Left kidney (tissue), 8 donors: Measurements from ENCODE around the gene PRR13. TPM values are rescaled to one million over a fixed set of nuclear protein-coding genes. Genes with fewer than 3 reads are reported as not detected.
A peak's percentile ranks its signal among the peaks of the same experiment; 100 is the strongest.
"Not testable (repeated sequence)": the region's sequence is repeated elsewhere in the genome, so short reads cannot be mapped to it uniquely, and the experiment has no call there.

ENCODE experiments used
- DNase-seq: peaks from one replicate; pipeline ENCODE4 v3.0.0-alpha.2; 2013
- long read RNA-seq, 8 donors: transcript quantifications; one replicate each; lab custom pipeline, GENCODE V29; 2026
- polyA plus RNA-seq: library from polyadenylated mRNA; unstranded; fragments of 120-200 nt; gene quantifications from one replicate; pipeline ENCODE4 v1.2.1, GENCODE V29; 2013; ENCODE audit not compliant: insufficient read length

PRR13 gene
- polyA plus RNA-seq: 184 TPM
- long read RNA-seq, donor 1, transcript PRR13-208 (3 exons, 786 nt): minor isoform, 21 of 117 reads
- long read RNA-seq, donor 1, transcript PRR13-202 (4 exons, 1,229 nt): major isoform, 24 of 117 reads
- long read RNA-seq, donor 1, partial matches to known transcripts: 65 of 117 reads
- long read RNA-seq, donor 1, other reads (novel, unspliced or antisense): 0 of 117 reads
- long read RNA-seq, donor 2, transcript PRR13-202 (4 exons, 1,229 nt): major isoform, 28 of 67 reads
- long read RNA-seq, donor 2, transcript PRR13-208 (3 exons, 786 nt): minor isoform, 9 of 67 reads
- long read RNA-seq, donor 2, partial matches to known transcripts: 27 of 67 reads
- long read RNA-seq, donor 2, other reads (novel, unspliced or antisense): 0 of 67 reads
- long read RNA-seq, donor 3, transcript PRR13-202 (4 exons, 1,229 nt): major isoform, 26 of 67 reads
- long read RNA-seq, donor 3, partial matches to known transcripts: 34 of 67 reads
- long read RNA-seq, donor 3, other reads (novel, unspliced or antisense): 0 of 67 reads
- long read RNA-seq, donor 4, partial matches to known transcripts: 0 of 5 reads
- long read RNA-seq, donor 4, other reads (novel, unspliced or antisense): 0 of 5 reads
- long read RNA-seq, donor 5, transcript PRR13-202 (4 exons, 1,229 nt): major isoform, 87 of 172 reads
- long read RNA-seq, donor 5, transcript PRR13-209 (4 exons, 625 nt): minor isoform, 18 of 172 reads
- long read RNA-seq, donor 5, transcript PRR13-208 (3 exons, 786 nt): minor isoform, 8 of 172 reads
- long read RNA-seq, donor 5, partial matches to known transcripts: 47 of 172 reads
- long read RNA-seq, donor 5, other reads (novel, unspliced or antisense): 9 of 172 reads
- long read RNA-seq, donor 6, transcript PRR13-208 (3 exons, 786 nt): minor isoform, 16 of 100 reads
- long read RNA-seq, donor 6, transcript PRR13-202 (4 exons, 1,229 nt): major isoform, 25 of 100 reads
- long read RNA-seq, donor 6, partial matches to known transcripts: 52 of 100 reads
- long read RNA-seq, donor 6, other reads (novel, unspliced or antisense): 0 of 100 reads
- long read RNA-seq, donor 7, transcript PRR13-209 (4 exons, 625 nt): minor isoform, 7 of 110 reads
- long read RNA-seq, donor 7, transcript PRR13-208 (3 exons, 786 nt): minor isoform, 18 of 110 reads
- long read RNA-seq, donor 7, transcript PRR13-202 (4 exons, 1,229 nt): major isoform, 38 of 110 reads
- long read RNA-seq, donor 7, partial matches to known transcripts: 43 of 110 reads
- long read RNA-seq, donor 7, other reads (novel, unspliced or antisense): 0 of 110 reads
- long read RNA-seq, donor 8, transcript PRR13-202 (4 exons, 1,229 nt): major isoform, 23 of 41 reads
- long read RNA-seq, donor 8, transcript PRR13-208 (3 exons, 786 nt): minor isoform, 5 of 41 reads
- long read RNA-seq, donor 8, partial matches to known transcripts: 11 of 41 reads
- long read RNA-seq, donor 8, other reads (novel, unspliced or antisense): 0 of 41 reads

GRCh38 chr12:53441040-53441833 lies at the start of gene PRR13:
Gene PRR13, plus strand, starts transcription at chr12:53441734. Its CDS starts 981 bp downstream, at chr12:53442715.
- peak; percentile 99 for DNase-seq

GRCh38 chr12:53399896-53400295 lies 41.6 kb upstream of the PRR13 start:
- DNase-seq: no peak

- not testable (repeated sequence) for DNase-seq
These were observed 39.2 kb upstream of the PRR13 start for GRCh38 chr12:53402351-53402750.

GRCh38 chr12:53402871-53403270 lies 38.7 kb upstream of the PRR13 start:
- DNase-seq: no peak

GRCh38 chr12:53410951-53411350 lies 30.6 kb upstream of the PRR13 start:
- no peak for DNase-seq

GRCh38 chr12:53413485-53414204 lies 27.9 kb upstream of the PRR13 start:
- DNase-seq: no peak

GRCh38 chr12:53414756-53415417 lies 26.6 kb upstream of the PRR13 start:
- no peak for DNase-seq

- not testable (repeated sequence) for DNase-seq
These were observed 25.7 kb upstream of the PRR13 start for GRCh38 chr12:53415752-53416389.

- not testable (repeated sequence) for DNase-seq
These were observed 24.2 kb upstream of the PRR13 start for GRCh38 chr12:53417291-53417816.

GRCh38 chr12:53418221-53418620 lies 23.3 kb upstream of the PRR13 start:
- DNase-seq: no peak

GRCh38 chr12:53419756-53420155 lies 21.8 kb upstream of the PRR13 start:
- no peak for DNase-seq

GRCh38 chr12:53422247-53422646 lies 19.3 kb upstream of the PRR13 start:
- not testable (repeated sequence) for DNase-seq

- DNase-seq: no peak
These were observed 17.9 kb upstream of the PRR13 start, which contains the start of gene AMHR2 for GRCh38 chr12:53423597-53423996. Gene AMHR2, plus strand, starts transcription at chr12:53423855. Its CDS starts 80 bp downstream, at chr12:53423935.

- DNase-seq: no peak
These were observed 16.7 kb upstream of the PRR13 start for GRCh38 chr12:53424626-53425514.

GRCh38 chr12:53425515-53426150 lies 15.9 kb upstream of the PRR13 start:
- DNase-seq: no peak

GRCh38 chr12:53427905-53428594 lies 13.5 kb upstream of the PRR13 start:
- no peak for DNase-seq
